DOHH2 (cell line): ENCODE measurements around the gene CCDC89.
A peak's percentile ranks its signal among the peaks of the same experiment; 100 is the strongest.

Experiments
- H3F3A ChIP-seq: fragments of 200-600 bp; sonication (generic), shearing (Covaris generic); 2 replicates; pipeline ENCODE4 v1.6.0; 2016; ENCODE audit warnings: antibody characterized with exemption, mild to moderate bottlenecking; ENCODE audit not compliant: control insufficient read depth, insufficient read depth
- H3K27ac ChIP-seq: fragments of 200-600 bp; sonication (generic); 2 replicates; pipeline ENCODE4 v1.5.1; 2014; ENCODE audit warnings: low read depth, mild to moderate bottlenecking, low read length, moderate library complexity
- H3K27me3 ChIP-seq: fragments of 200-600 bp; sonication (generic); 2 replicates; pipeline ENCODE4 v1.6.1; 2014; ENCODE audit warnings: mild to moderate bottlenecking, low read length, mixed read lengths; ENCODE audit not compliant: control insufficient read depth
- H3K36me3 ChIP-seq: fragments of 200-600 bp; sonication (generic); 2 replicates; pipeline ENCODE4 v1.6.1; 2014; ENCODE audit warnings: mild to moderate bottlenecking, low read length, moderate library complexity, mixed read lengths; ENCODE audit not compliant: control insufficient read depth
- H3K4me1 ChIP-seq: fragments of 200-600 bp; sonication (generic); 2 replicates; pipeline ENCODE4 v1.6.1; 2014; ENCODE audit warnings: mild to moderate bottlenecking, low read length, mixed read lengths; ENCODE audit not compliant: control insufficient read depth
- H3K4me2 ChIP-seq: fragments of 200-600 bp; sonication (generic); 2 replicates; pipeline ENCODE4 v1.6.0; 2014; ENCODE audit warnings: mild to moderate bottlenecking, low read length, moderate library complexity
- H3K4me3 ChIP-seq: fragments of 200-600 bp; sonication (generic); 2 replicates; pipeline ENCODE4 v1.5.1; 2014; ENCODE audit warnings: mild to moderate bottlenecking, low read length, mixed read lengths
- H3K79me2 ChIP-seq: fragments of 200-600 bp; sonication (generic); 2 replicates; pipeline ENCODE4 v1.6.1; 2014; ENCODE audit warnings: mild to moderate bottlenecking, low read length, mixed read lengths; ENCODE audit not compliant: control insufficient read depth
- H3K9me2 ChIP-seq: fragments of 200-600 bp; sonication (generic); replicated peaks from 2 replicates; pipeline ENCODE4 v1.6.1; 2014; ENCODE audit warnings: mild to moderate bottlenecking, low read length, mixed read lengths; ENCODE audit not compliant: control insufficient read depth
- H3K9me3 ChIP-seq: fragments of 200-600 bp; sonication (generic); 2 replicates; pipeline ENCODE4 v1.6.1; 2014; ENCODE audit warnings: antibody characterized with exemption, low read length, mixed read lengths; ENCODE audit not compliant: control insufficient read depth, insufficient read depth
- H4K20me1 ChIP-seq: fragments of 200-600 bp; sonication (generic); 2 replicates; pipeline ENCODE4 v1.6.0; 2014; ENCODE audit warnings: low read depth, mild to moderate bottlenecking, antibody characterized with exemption, low read length, moderate library complexity; ENCODE audit not compliant: control insufficient read depth, insufficient read depth
- EZH2phosphoT487 ChIP-seq: fragments of 200-600 bp; sonication (generic); IDR thresholded peaks from 2 replicates; pipeline ENCODE4 v1.6.1; 2017; ENCODE audit warnings: borderline replicate concordance, mild to moderate bottlenecking, antibody characterized with exemption, low read length, moderate library complexity, mixed read lengths
- TF ChIP-seq, protein P1 (sequence below): fragments of 200-600 bp; sonication (generic); IDR thresholded peaks from one replicate; pipeline ENCODE4 v1.5.1; 2014; ENCODE audit warnings: antibody characterized with exemption, mild to moderate bottlenecking, low read depth, low read length; ENCODE audit not compliant: poor library complexity, severe bottlenecking

CCDC89 gene

DNA sequence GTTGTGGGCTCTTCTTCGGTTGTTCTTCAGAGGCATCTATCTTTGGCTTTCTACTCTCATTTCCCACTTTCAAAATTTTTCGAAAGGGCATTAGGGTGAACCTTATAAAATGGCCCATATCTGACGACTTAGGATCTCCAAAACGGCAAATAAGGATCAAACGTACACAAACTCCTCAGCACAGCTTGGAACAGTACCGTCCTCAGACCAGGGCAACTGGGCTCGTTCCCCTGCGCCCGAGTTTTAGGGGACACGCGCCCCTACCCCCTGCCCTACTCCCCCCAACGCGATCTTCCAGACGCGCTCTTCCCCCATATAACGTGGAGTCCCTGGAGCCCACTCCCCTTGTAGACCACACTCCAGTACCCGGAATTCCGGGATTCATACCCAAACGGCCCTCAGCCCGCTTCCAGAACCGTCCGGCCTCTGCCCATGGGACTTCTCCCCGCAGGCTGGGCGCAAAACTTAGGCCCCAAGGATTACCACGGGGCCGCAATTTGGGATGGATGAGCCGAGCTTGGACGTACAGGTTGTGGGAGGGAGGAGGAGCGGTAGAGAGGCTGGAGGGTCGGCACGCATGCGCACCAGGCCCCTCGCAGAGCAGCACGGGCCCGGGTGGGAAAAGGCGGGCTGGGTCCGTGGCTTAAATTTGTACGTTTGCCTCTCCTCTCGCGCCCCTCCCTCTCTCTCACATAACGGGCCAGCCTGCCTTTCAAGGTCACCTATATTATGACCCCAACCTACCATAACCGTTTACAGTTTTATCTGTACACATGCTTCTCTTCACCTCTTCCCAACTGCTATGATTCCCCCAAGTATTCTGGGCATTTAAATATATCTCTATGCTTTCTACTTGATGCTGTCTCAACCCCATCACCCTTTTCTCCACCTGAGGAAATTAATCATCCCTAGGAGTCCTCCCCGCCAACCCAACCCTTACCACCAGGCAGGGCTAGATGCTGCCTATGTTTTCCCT, 3.4 kb downstream of the CCDC89 start:
- H3K4me3 ChIP-seq = peak overlapping the region; percentile 79

DNA sequence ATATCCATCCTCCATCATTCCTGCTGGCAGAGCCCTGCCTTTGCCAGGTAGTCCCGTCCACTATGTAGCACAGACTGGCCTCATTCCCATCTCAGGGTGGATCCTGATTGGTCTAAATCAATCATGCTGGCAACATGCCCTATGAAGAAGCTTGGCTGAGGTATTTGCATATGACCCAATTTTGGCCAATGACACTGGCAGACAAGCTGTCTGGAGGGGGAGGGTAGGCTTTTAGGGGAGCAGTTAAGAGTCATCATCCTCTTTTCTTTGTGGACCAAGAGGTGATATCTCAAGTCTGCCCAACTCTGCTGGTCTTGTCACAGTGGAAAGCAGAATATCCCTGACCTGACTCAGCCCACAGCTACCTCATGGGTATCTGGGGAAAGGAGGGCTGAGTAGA, 5.1 kb downstream of the CCDC89 start:
- H3K36me3 ChIP-seq = no peaks in the 10 kb centered on the region
- no peaks in the 10 kb centered on the region for H4K20me1 ChIP-seq
- H3K27ac ChIP-seq = no peak overlapping the region
- H3K4me1 ChIP-seq = peaks cover 15% of the 10 kb centered on the region
- H3F3A ChIP-seq = no peaks in the 10 kb centered on the region
- no peak for TF ChIP-seq EZH2phosphoT487
- no peaks in the 10 kb centered on the region for H3K9me2 ChIP-seq
- H3K79me2 ChIP-seq = no peaks in the 10 kb centered on the region
- 0 out of 2 replicates have a peak, but pooled peaks cover 3% of the 10 kb centered on the region for H3K9me3 ChIP-seq
- H3K4me2 ChIP-seq = no peak overlapping the region
- H3K4me3 ChIP-seq = no peak overlapping the region
- peaks cover 6% of the 10 kb centered on the region for H3K27me3 ChIP-seq

More for the DNA sequence above, 3.4 kb downstream of the CCDC89 start:
- Histone ChIP-seq H3K9me2 (no peaks in the 10 kb centered on the region), H3F3A (no peaks in the 10 kb centered on the region), H3K4me1 (peaks cover 15% of the 10 kb centered on the region), H3K9me3 (0 out of 2 replicates have a peak, but pooled peaks cover 3% of the 10 kb centered on the region), H3K79me2 (no peaks in the 10 kb centered on the region), H4K20me1 (no peaks in the 10 kb centered on the region), H3K27me3 (peaks cover 6% of the 10 kb centered on the region), H3K36me3 (no peaks in the 10 kb centered on the region), H3K27ac (no peak overlapping the region), H3K4me2 (peak overlapping the region; percentile 74)
- no peak for TF ChIP-seq EZH2phosphoT487
- TF ChIP-seq, protein P1, sequence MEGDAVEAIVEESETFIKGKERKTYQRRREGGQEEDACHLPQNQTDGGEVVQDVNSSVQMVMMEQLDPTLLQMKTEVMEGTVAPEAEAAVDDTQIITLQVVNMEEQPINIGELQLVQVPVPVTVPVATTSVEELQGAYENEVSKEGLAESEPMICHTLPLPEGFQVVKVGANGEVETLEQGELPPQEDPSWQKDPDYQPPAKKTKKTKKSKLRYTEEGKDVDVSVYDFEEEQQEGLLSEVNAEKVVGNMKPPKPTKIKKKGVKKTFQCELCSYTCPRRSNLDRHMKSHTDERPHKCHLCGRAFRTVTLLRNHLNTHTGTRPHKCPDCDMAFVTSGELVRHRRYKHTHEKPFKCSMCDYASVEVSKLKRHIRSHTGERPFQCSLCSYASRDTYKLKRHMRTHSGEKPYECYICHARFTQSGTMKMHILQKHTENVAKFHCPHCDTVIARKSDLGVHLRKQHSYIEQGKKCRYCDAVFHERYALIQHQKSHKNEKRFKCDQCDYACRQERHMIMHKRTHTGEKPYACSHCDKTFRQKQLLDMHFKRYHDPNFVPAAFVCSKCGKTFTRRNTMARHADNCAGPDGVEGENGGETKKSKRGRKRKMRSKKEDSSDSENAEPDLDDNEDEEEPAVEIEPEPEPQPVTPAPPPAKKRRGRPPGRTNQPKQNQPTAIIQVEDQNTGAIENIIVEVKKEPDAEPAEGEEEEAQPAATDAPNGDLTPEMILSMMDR = no peak

DNA sequence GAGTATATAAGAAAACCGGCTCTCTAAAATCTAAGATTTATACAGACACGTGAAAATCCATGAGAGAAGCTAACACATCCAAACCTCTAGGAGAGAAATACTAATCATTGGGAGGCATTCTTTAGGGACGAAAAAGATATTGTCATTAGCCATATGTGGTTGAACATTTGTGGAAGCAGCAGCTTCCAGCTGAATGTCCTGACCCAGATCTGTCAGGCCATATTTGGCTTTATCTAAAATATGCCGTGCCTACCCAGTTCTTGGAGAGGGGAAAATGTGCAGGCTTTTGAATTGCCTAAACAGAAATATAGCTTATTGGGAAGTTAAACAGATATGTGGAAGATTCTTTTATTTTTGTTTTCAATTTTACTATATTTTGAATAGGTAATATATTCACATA, 6.4 kb downstream of the CCDC89 start:
- H3K79me2 ChIP-seq = no peaks in the 10 kb centered on the region
- H3K4me1 ChIP-seq = peaks cover 15% of the 10 kb centered on the region
- TF ChIP-seq, protein P1 = no peak
- no peak for TF ChIP-seq EZH2phosphoT487
- 0 out of 2 replicates have a peak, but pooled peaks cover 3% of the 10 kb centered on the region for H3K9me3 ChIP-seq
- no peaks in the 10 kb centered on the region for H3K9me2 ChIP-seq
- no peak overlapping the region for H3K4me2 ChIP-seq
- peaks cover 6% of the 10 kb centered on the region for H3K27me3 ChIP-seq
- no peaks in the 10 kb centered on the region for H4K20me1 ChIP-seq
- no peak overlapping the region for H3K27ac ChIP-seq
- H3F3A ChIP-seq = no peaks in the 10 kb centered on the region
- H3K4me3 ChIP-seq = no peak overlapping the region
- no peaks in the 10 kb centered on the region for H3K36me3 ChIP-seq

DNA sequence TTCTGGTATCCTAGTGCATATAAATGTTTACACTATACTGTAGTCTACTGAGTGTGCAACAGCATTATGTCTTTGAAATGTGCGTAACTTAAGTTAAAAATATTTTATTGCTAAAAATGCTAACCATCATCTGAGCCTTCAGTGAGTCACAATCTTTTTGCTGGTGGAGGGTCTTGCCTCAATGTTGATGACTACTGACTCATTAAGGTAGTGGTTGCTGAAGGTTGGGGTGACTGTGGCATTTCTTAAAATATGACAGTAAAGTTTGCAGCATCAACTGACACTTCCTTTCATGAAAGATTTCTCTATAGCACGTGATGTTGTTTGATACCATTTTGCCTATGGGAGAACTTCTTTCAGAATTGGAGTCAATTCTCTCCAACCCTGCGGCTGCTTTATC, 12.6 kb downstream of the CCDC89 start:
- Histone ChIP-seq H3K4me2 (no peak overlapping the region), H3K36me3 (no peaks in the 10 kb centered on the region), H3F3A (no peaks in the 10 kb centered on the region), H3K27me3 (no peaks in the 10 kb centered on the region; the same call in 1 of the 2 replicates), H3K9me3 (no peaks in the 10 kb centered on the region), H3K4me1 (peaks cover 6% of the 10 kb centered on the region; the same call in 1 of the 2 replicates), H4K20me1 (no peaks in the 10 kb centered on the region), H3K9me2 (no peaks in the 10 kb centered on the region), H3K4me3 (no peak overlapping the region), H3K27ac (no peak overlapping the region), H3K79me2 (no peaks in the 10 kb centered on the region)
- TF ChIP-seq, protein P1 = no peak
- TF ChIP-seq EZH2phosphoT487 = no peak
